ENCODE data around the gene C1orf116.

The C1orf116 gene

GRCh38 chr1:207002724-207003146 is 29.8 kb downstream of the C1orf116 start:
- no peak for TF ChIP-seq Cebpa-rat (IDR thresholded peaks at IDR 0.05)
- Histone ChIP-seq H3K9me3 (no peaks in the 10 kb centered on the region), H3K4me2 (no peak overlapping the region), H4K20me1 (no peaks in the 10 kb centered on the region), H3K27ac (no peak overlapping the region), H3K27me3 (no peaks in the 10 kb centered on the region), H3K36me3 (no peaks in the 10 kb centered on the region), H3K4me1 (no peaks in the 10 kb centered on the region), H3K9ac (no peak overlapping the region), H3K4me3 (no peak overlapping the region)

- Histone ChIP-seq H3K27ac (no peak overlapping the region), H4K20me1 (no peaks in the 10 kb centered on the region), H3K9me3 (no peaks in the 10 kb centered on the region), H3K36me3 (no peaks in the 10 kb centered on the region), H3K9ac (no peak overlapping the region), H3K4me3 (no peak overlapping the region), H3K4me1 (no peaks in the 10 kb centered on the region), H3K4me2 (no peak overlapping the region), H3K27me3 (no peaks in the 10 kb centered on the region)
- TF ChIP-seq Cebpa-rat (IDR thresholded peaks at IDR 0.05), result no peak
These were observed 30.9 kb downstream of the C1orf116 start for GRCh38 chr1:207001492-207002245.

GRCh38 chr1:207000651-207001291 is 31.8 kb downstream of the C1orf116 start:
- no peaks in the 10 kb centered on the region for H3K9me3 ChIP-seq
- H3K4me2 ChIP-seq, result no peak overlapping the region
- no peaks in the 10 kb centered on the region for H4K20me1 ChIP-seq
- TF ChIP-seq Cebpa-rat (IDR thresholded peaks at IDR 0.05), result no peak
- no peaks in the 10 kb centered on the region for H3K27me3 ChIP-seq
- no peaks in the 10 kb centered on the region for H3K36me3 ChIP-seq
- no peak overlapping the region for H3K27ac ChIP-seq
- no peak overlapping the region for H3K9ac ChIP-seq
- no peak overlapping the region for H3K4me3 ChIP-seq
- no peaks in the 10 kb centered on the region for H3K4me1 ChIP-seq

- Histone ChIP-seq H3K27ac (no peak overlapping the region), H3K9me3 (no peaks in the 10 kb centered on the region), H3K4me1 (no peaks in the 10 kb centered on the region), H3K27me3 (no peaks in the 10 kb centered on the region), H3K9ac (no peak overlapping the region), H3K36me3 (no peaks in the 10 kb centered on the region), H3K4me3 (no peak overlapping the region), H3K4me2 (no peak overlapping the region), H4K20me1 (no peaks in the 10 kb centered on the region)
- no peak for TF ChIP-seq Cebpa-rat (IDR thresholded peaks at IDR 0.05)
These were observed 33.7 kb downstream of the C1orf116 start for GRCh38 chr1:206998816-206999215.

GRCh38 chr1:206992790-206993189 is 39.8 kb downstream of the C1orf116 start:
- Histone ChIP-seq H3K36me3 (no peaks in the 10 kb centered on the region), H4K20me1 (no peaks in the 10 kb centered on the region), H3K27ac (no peak overlapping the region), H3K9me3 (no peaks in the 10 kb centered on the region), H3K4me1 (no peaks in the 10 kb centered on the region), H3K27me3 (no peaks in the 10 kb centered on the region), H3K4me3 (no peak overlapping the region), H3K9ac (no peak overlapping the region), H3K4me2 (no peak overlapping the region)
- no peak for TF ChIP-seq Cebpa-rat (IDR thresholded peaks at IDR 0.05)

GRCh38 chr1:206987873-206988272 is 44.7 kb downstream of the C1orf116 start:
- Histone ChIP-seq H3K36me3 (no peaks in the 10 kb centered on the region), H3K9ac (no peak overlapping the region), H3K9me3 (no peaks in the 10 kb centered on the region), H3K27ac (no peak overlapping the region), H4K20me1 (no peaks in the 10 kb centered on the region), H3K4me1 (no peaks in the 10 kb centered on the region), H3K27me3 (no peaks in the 10 kb centered on the region), H3K4me3 (no peak overlapping the region), H3K4me2 (no peak overlapping the region)
- TF ChIP-seq Cebpa-rat (IDR thresholded peaks at IDR 0.05), result no peak

GRCh38 chr1:206986885-206987284 is 45.7 kb downstream of the C1orf116 start:
- H3K4me3 ChIP-seq, result no peak overlapping the region
- H3K9me3 ChIP-seq, result no peaks in the 10 kb centered on the region
- no peak overlapping the region for H3K4me2 ChIP-seq
- H3K27ac ChIP-seq, result no peak overlapping the region
- H3K4me1 ChIP-seq, result no peaks in the 10 kb centered on the region
- no peak overlapping the region for H3K9ac ChIP-seq
- no peaks in the 10 kb centered on the region for H4K20me1 ChIP-seq
- H3K36me3 ChIP-seq, result no peaks in the 10 kb centered on the region
- H3K27me3 ChIP-seq, result no peaks in the 10 kb centered on the region
- no peak for TF ChIP-seq Cebpa-rat (IDR thresholded peaks at IDR 0.05)

GRCh38 chr1:206986402-206986801 is 46.2 kb downstream of the C1orf116 start:
- Histone ChIP-seq H3K27me3 (no peaks in the 10 kb centered on the region), H3K9me3 (no peaks in the 10 kb centered on the region), H3K9ac (no peak overlapping the region), H4K20me1 (no peaks in the 10 kb centered on the region), H3K27ac (no peak overlapping the region), H3K4me2 (no peak overlapping the region), H3K4me3 (no peak overlapping the region), H3K4me1 (no peaks in the 10 kb centered on the region), H3K36me3 (no peaks in the 10 kb centered on the region)
- no peak for TF ChIP-seq Cebpa-rat (IDR thresholded peaks at IDR 0.05)

GRCh38 chr1:206985162-206985749 is 47.3 kb downstream of the C1orf116 start:
- Histone ChIP-seq H3K4me3 (no peak overlapping the region), H3K36me3 (no peaks in the 10 kb centered on the region), H4K20me1 (no peaks in the 10 kb centered on the region), H3K27me3 (no peaks in the 10 kb centered on the region), H3K27ac (no peak overlapping the region), H3K4me1 (peaks cover 8% of the 10 kb centered on the region), H3K9ac (no peak overlapping the region), H3K9me3 (no peaks in the 10 kb centered on the region), H3K4me2 (no peak overlapping the region)
- TF ChIP-seq Cebpa-rat (IDR thresholded peaks at IDR 0.05), result no peak

GRCh38 chr1:206982216-206982615 is 50.3 kb downstream of the C1orf116 start:
- no peaks in the 10 kb centered on the region for H3K36me3 ChIP-seq
- H3K4me2 ChIP-seq, result no peak overlapping the region
- H3K9me3 ChIP-seq, result no peaks in the 10 kb centered on the region
- no peak overlapping the region for H3K27ac ChIP-seq
- no peaks in the 10 kb centered on the region for H3K27me3 ChIP-seq
- no peak overlapping the region for H3K4me3 ChIP-seq
- TF ChIP-seq Cebpa-rat (IDR thresholded peaks at IDR 0.05), result no peak
- no peak overlapping the region for H3K9ac ChIP-seq
- no peaks in the 10 kb centered on the region for H4K20me1 ChIP-seq
- H3K4me1 ChIP-seq, result peaks cover 16% of the 10 kb centered on the region

Measured in BLaER1 (cell line).